ENCODE results near the gene TRABD2B.

- no peak for TF ChIP-seq CTCF (IDR thresholded peaks at IDR 0.05)
- TF ChIP-seq POLR2A (IDR thresholded peaks at IDR 0.05), result no peak
These were observed 159.9 kb downstream of the TRABD2B start for GRCh38 chr1:47837056-47837830.

Data from lower leg skin (tissue), 3 donors.